HepG2 (cell line): Measurements from ENCODE around the gene EFL1.

Experiments used
- ZBTB14 ChIP-seq: sonication (generic); formaldehyde crosslinking; IDR thresholded peaks from 2 replicates; pipeline ENCODE4 v1.4.0; 2020; ENCODE audit warnings: missing genetic modification reagents
- ZNF468 ChIP-seq: sonication (generic); formaldehyde crosslinking; IDR thresholded peaks from 2 replicates; pipeline ENCODE4 v1.8.0; 2022; ENCODE audit warnings: mild to moderate bottlenecking, moderate library complexity, missing genetic modification reagents
- ZNF629 ChIP-seq: sonication (generic); formaldehyde crosslinking; conservative IDR thresholded peaks from 2 replicates; pipeline ENCODE4 v1.5.0; 2020; ENCODE audit warnings: missing genetic modification reagents

GRCh38 chr15:82294061-82294690, 31.6 kb upstream of the EFL1 start:
- TF ChIP-seq ZBTB14 (CRISPR knock-in tag) (no peak), ZNF468 (no peak), ZNF629 (no peak)
